Adipose tissue (tissue), 3 donors: Measurements from ENCODE around the gene FDX2. TPM values are rescaled to one million over a fixed set of nuclear protein-coding genes. Genes with fewer than 3 reads are reported as not detected.

Experiments
- H3K27ac ChIP-seq: one replicate; pipeline ENCODE4 v1.5.1; 2013; ENCODE audit warnings: low read depth, low read length
- WGBS, 3 donors: extraction: QIAGEN DNeasy Blood & Tissue Kit; methylation state at CpG; one replicate each; pipeline ENCODE4 v1.1.7; 2013; 5-methylcytosine and 5-hydroxymethylcytosine counted together
- polyA plus RNA-seq, 3 donors: library from polyadenylated mRNA; stranded (reverse); fragments of 200-250 nt; gene quantifications; one replicate each; pipeline ENCODE4 v1.2.3, GENCODE V29; 2013
- donor health status: healthy with polysubstance abuse.
- donor health status: Bipolar disorder and iron deficiency.
- donor health status: healthy.

The FDX2 gene
- polyA plus RNA-seq, 3 donors: 13.0 to 22.5 (median 19.1) TPM

DNA sequence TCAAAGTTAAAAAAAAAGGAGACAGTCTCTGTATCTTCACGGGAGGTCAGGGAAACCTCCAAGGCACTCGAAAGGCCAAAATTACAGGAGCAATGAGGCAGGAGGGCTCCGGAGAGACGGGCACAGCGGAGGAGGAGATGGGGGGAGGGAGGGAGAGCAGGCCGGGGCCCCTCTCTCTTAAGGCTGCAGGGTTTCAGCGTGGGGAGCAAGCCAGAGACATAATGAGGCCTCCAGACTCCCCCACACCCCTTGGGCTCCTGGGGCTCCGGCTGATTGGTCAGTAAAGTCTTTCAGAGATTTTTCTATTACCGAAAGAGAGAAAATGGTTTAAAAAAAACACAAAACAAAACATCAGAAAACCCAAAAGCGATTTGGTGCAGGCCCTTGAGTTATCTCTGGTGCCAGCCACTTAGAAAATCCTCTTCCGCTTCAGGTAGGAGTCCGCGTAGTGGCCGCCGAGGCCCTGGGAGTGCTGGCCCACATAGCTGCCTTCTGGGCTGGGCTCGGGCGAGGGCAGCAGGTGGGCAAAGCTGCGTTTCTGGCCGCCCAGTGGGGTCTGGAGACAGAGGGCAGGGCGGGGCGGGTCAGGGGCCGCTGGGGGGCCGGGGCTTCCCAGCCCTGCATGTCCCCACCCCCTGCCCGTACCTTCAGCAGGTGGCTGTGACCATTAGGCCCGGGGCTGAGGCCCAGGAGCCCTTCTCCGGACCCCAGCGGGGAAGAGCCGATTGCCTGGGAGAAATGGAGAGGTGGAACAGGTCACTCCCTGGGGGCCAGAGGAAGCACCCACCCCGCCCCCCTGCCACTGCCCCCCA is 1.4 kb upstream of the FDX2 start:
- 84 to 87% (median 85%) methylated on average over 29 of the region's 29 CpGs for WGBS, 3 donors
- H3K27ac ChIP-seq: no peak overlapping the region

DNA sequence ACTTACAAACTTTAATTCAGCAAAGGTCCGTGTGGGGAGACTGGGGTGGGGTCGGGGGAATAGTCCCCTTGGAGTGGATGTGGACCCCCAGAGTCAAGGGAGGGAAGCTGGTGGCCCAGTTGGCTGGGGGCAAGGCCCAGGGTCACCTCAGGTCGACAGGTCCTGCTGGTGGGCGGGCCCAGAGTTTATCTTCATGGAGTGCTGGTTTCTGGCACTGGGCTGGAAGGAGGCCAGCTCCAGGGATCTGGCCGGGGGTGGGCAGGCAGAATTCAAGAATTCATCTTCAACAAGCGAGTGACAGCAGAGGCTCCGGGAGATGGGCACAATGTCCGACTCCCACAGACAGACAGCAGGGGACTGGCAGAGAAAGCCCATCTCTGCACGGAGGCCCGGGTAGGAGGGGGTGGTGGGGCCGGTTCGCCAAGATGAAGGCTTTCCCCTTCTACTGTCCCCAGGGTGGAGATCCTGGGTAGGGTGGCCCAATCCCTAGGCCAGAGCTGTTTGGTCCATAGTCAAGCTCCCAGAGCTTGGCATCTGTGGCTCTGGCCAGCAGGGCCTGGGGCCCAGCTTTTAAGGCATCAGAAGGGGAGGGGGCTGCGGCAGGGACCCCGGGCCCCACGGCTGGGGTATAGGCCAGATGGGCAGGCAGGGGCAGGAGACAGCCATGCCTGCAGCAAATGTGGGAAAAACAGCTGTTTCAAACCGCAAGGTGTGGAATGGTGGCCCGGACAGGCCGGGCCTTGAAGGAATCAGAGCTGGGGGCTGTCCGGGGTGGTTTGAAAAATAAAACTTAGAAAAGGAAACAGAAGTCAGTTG is 622 bp upstream of the FDX2 start:
- WGBS, 3 donors: 66 to 71% (median 70%) methylated on average over 18 to 19 of the region's 19 CpGs
- no peak overlapping the region for H3K27ac ChIP-seq

DNA sequence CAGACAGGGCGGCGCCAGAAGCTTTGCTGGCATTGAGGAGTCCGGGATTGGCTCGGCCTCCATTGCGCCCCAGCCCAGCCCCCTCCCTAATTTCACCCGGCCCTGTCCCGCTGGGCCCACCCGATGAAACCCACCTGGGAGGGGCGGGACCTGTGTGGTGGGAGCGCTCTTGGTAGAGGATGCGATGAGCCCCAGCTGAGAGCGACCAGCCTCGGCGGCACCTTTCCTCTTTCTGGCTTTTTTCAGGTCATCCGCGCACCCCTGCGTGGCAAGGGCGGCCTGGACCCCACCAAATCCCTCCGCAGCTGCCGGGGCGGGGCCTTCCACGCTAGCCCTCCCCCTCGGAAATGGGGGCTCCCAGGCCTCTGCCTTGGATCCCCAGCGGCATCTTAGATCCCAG is 6.4 kb downstream of the FDX2 start, which contains the start of gene ZGLP1:
ZGLP1 (minus strand) TSS at position 393 of the 400 bp plus-strand sequence.
- 93 to 97% (median 94%) methylated on average over 23 to 24 of the region's 24 CpGs for WGBS, 3 donors
- H3K27ac ChIP-seq: no peak within 1 kb of the TSS

DNA sequence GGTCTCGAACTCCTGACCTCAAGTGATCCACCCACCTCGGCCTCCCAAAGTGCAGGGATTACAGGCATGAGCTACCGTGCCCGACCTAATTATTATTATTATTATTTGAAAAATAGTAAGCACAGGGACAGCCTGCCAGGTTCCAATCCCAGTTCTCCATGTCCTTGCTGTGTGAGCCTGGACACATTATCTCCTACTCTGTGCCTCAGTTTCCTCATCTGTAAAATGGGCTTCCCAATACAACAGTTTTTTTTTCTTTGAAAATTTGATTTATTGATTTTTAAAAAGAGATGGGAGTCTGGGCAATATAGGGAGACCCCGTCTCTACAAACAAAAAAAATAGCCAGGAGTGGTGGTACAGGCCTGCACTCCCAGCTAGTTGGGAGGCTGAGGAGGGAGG is 9.5 kb downstream of the FDX2 start:
- no peak overlapping the region for H3K27ac ChIP-seq
- 89 to 90% (median 90%) methylated on average over 5 of the region's 5 CpGs for WGBS, 3 donors

DNA sequence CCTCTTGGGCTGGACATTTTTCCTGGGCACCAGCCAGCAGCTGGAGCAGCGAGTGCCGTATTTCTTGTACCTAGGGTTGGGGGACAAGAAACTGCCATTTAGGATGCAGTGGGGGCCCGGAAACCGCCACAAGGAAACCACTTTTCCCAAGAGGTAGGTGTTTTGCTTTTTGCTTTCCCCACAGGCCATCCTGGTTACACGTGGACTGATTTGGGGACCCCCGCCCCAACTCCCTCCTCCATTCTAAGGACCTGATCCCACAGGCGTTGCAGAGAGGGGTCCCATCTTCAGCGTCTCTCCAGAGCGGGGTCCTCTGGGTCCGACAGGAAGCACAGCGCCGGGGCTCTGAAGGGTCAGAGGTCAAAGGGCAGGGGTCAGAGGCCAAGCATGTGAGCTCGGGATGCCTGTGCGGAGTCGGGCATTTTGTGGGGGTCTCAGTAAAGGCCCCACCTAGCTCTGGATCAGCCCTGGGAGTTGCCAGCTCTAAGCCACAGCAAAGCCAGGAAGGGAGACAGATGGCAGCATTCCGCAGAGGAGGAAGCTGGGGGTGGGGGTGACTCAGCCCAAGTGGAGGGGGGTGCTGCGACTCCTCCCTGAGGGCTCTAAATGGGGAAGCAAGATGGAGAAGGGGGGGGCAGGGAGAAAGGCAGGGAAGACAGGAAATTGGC is 10.5 kb downstream of the FDX2 start:
- no peak overlapping the region for H3K27ac ChIP-seq
- 60 to 84% (median 62%) methylated on average over 16 to 17 of the region's 17 CpGs for WGBS, 3 donors

DNA sequence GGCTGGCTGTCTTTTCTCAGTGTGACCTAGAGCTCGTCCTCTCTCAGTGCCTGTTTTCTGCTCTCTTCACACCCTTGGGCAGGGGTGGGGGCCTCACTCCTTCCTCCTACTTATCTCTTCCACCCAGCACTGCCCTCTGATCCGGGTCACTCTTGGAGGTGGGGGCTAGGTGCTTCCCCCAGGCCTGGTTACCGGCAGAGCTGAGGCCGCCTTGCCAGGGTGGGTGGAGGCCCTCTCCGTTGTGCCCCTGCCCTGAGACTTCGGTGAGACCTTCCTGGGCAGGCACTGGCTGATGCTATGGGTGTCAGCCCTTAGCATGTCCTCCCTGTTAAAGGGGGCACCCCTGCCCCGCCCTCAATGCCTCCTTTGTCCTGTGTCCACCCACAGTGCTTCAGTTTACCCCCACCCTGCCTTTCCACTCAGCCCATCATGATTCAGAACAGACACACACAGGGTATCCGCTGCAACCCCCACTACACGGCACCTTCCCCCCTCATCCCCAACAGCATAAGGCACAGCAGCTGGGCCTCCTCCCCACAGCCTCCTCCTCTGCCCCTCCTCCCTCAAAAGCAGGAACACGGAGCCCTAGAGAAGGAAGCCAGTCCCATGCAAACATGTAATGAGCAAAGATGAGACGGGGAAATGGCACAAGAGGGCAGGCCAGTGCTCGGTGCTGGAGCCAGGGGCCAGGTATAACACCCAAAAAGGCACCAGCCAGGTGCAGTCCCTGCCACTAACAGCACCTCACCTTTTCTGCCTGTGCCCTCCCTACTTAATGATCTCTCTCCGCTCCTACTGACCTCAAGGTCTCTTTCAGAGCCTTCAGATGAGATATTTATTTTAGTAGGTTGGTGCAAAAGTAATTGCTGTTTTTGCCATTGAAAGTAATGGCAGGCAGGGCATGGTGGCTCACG is 16.0 kb downstream of the FDX2 start:
- 31 to 40% (median 36%) methylated on average over 14 of the region's 14 CpGs for WGBS, 3 donors
- H3K27ac ChIP-seq: no peak overlapping the region

DNA sequence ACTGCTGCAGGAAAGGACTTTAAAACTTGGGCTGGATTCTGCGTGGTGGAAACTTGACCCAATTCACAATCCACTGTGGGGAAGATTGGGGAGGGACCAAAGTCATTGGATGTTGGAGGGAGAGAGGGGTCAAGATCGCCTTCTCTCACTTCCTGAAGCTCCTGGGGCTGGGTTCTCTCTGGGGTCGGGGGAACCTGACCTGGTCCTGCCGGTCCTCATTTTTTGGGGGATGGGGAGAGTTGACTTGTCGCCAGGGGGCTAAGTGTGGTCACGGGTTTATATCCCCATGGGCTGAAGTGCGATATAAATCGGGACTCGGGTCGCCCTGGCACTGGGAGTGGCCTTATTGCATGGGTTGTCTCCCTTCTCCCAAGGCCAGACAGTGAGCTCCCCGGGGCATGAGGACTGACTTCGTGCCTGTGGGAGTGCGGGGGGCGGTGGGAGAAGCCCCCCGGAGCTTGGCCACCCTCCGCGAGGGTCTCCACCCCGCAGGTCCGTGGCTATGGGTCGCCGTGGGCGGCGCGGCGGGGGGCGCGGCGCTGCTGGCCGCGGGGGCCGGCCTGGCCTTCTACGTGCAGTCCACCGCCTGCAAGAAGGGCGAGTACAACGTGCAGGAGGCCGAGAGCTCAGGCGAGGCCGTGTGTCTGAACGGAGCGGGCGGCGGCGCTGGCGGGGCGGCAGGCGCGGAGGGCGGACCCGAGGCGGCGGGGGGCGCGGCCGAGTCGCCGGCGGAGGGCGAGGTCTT is 19.8 kb downstream of the FDX2 start:
- H3K27ac ChIP-seq: no peak overlapping the region
- 5 to 15% (median 9%) methylated on average over 52 to 58 of the region's 58 CpGs for WGBS, 3 donors

DNA sequence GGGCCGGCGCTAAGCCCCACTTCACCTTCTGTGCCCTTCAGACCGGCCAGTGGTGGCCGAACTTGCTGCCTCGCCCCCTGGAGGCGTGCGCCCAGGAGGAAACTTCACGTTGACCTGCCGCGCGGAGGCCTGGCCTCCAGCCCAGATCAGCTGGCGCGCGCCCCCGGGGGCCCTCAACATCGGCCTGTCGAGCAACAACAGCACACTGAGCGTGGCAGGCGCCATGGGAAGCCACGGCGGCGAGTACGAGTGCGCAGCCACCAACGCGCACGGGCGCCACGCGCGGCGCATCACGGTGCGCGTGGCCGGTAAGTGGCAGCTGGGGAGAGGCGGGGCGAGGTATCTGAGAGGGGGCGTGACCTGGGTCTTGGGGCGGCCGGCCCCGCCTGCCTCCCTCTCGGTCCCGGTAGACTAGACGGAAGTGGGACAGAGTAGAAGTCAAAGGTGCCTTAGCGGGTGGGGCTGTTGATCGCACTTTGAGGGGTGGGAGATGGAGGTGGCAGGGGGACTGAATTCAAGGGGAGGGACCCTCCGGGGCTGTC is 20.4 kb downstream of the FDX2 start:
- 1 to 3% (median 2%) methylated on average over 48 of the region's 48 CpGs for WGBS, 3 donors
- H3K27ac ChIP-seq: no peak overlapping the region

DNA sequence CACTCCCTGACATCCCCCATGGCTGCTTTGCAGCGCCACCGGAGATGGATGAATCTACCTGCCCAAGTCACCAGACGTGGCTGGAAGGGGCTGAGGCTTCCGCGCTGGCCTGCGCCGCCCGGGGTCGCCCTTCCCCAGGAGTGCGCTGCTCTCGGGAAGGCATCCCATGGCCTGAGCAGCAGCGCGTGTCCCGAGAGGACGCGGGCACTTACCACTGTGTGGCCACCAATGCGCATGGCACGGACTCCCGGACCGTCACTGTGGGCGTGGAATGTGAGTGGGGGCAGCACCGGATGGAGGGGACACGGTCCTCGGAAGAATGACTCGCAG is 21.5 kb downstream of the FDX2 start:
- 5 to 18% (median 13%) methylated on average over 25 of the region's 25 CpGs for WGBS, 3 donors
- H3K27ac ChIP-seq: no peak overlapping the region

DNA sequence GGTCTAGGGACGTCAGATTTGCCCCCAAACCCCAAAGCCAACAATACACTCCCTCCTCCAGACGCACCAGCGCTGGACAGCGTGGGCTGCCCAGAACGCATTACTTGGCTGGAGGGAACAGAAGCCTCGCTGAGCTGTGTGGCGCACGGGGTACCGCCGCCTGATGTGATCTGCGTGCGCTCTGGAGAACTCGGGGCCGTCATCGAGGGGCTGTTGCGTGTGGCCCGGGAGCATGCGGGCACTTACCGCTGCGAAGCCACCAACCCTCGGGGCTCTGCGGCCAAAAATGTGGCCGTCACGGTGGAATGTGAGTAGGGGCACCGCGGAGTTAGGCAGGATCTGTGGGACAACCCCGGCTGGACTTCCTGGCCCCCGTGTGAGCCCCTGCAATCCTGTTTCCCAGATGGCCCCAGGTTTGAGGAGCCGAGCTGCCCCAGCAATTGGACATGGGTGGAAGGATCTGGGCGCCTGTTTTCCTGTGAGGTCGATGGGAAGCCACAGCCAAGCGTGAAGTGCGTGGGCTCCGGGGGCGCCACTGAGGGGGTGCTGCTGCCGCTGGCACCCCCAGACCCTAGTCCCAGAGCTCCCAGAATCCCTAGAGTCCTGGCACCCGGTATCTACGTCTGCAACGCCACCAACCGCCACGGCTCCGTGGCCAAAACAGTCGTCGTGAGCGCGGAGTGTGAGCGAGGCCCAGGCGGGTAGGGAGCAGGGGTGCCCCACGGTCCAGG is 22.0 kb downstream of the FDX2 start:
- H3K27ac ChIP-seq: no peak overlapping the region
- WGBS, 3 donors: 14 to 33% (median 32%) methylated on average over 49 of the region's 49 CpGs

DNA sequence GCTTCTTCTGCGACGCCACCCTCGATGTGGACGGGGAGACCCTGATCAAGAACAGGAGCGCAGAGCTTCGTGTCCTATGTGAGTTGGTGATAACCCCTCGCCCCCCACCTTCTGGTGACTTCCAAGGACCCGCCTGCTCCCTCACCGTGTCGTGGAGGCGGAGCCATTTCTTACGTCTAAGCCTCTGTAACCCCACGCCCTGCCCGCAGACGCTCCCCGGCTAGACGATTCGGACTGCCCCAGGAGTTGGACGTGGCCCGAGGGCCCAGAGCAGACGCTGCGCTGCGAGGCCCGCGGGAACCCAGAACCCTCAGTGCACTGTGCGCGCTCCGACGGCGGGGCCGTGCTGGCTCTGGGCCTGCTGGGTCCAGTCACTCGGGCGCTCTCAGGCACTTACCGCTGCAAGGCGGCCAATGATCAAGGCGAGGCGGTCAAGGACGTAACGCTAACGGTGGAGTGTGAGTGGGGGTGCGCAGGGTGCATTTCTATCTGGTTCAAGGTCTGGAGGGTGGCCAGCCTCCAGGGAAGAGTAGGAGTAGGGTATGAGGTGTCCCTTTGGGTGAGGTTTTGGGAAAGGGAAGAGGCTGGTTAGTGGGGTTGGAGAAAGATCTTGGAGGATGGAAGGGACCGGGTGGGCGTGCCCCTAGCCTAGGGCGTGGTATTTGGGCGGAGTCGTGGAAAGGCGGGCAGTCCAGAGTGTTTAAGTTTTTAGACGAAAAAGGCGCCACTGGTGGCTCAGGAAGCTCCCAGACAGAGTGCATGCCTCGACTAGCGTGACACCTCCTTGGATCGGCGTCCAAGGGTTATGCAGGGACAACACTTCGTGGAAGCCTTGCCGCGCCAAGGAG is 22.8 kb downstream of the FDX2 start:
- no peak overlapping the region for H3K27ac ChIP-seq
- WGBS, 3 donors: 10 to 26% (median 19%) methylated on average over 56 of the region's 56 CpGs

DNA sequence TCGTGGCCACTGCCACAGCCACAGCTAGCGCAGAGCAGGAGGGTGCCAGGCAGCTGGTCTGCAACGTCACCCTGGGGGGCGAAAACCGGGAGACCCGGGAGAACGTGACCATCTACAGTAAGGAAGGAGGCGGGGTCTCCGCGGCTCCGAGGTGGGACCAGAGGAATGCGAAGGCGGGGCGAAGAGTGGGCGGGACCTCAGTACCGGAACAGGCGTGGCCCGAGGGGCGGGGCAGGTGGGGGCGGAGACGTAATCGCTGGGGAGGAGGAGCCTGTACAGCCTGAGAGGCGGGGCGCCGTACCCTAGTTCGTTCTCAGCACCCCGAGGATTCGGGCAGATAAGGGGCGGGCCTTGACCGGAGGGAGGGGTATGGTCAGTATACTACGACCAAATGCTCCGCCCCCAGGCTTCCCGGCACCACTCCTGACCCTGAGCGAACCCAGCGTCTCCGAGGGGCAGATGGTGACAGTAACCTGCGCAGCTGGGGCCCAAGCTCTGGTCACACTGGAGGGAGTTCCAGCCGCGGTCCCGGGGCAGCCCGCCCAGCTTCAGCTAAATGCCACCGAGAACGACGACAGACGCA is 23.5 kb downstream of the FDX2 start:
- 1 to 2% (median 2%) methylated on average over 39 to 45 of the region's 45 CpGs for WGBS, 3 donors
- H3K27ac ChIP-seq: no peak overlapping the region

DNA sequence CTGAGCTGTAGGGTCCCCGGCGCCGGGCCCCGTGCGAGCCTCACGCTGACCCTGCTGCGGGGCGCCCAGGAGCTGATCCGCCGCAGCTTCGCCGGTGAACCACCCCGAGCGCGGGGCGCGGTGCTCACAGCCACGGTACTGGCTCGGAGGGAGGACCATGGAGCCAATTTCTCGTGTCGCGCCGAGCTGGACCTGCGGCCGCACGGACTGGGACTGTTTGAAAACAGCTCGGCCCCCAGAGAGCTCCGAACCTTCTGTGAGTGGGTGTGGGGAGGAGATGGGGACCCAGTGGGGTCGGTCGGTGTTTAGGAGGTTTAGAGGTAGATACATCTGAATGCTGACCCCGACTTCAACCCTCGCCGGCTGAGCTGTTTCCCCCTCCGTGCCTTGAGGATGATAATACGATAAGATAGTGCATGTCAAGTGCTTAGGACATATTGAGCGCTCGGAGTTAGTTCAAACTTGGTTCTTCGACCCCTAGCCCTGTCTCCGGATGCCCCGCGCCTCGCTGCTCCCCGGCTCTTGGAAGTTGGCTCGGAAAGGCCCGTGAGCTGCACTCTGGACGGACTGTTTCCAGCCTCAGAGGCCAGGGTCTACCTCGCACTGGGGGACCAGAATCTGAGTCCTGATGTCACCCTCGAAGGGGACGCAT is 24.1 kb downstream of the FDX2 start:
- H3K27ac ChIP-seq: no peak overlapping the region
- WGBS, 3 donors: 1 to 2% (median 1%) methylated on average over 49 of the region's 49 CpGs

DNA sequence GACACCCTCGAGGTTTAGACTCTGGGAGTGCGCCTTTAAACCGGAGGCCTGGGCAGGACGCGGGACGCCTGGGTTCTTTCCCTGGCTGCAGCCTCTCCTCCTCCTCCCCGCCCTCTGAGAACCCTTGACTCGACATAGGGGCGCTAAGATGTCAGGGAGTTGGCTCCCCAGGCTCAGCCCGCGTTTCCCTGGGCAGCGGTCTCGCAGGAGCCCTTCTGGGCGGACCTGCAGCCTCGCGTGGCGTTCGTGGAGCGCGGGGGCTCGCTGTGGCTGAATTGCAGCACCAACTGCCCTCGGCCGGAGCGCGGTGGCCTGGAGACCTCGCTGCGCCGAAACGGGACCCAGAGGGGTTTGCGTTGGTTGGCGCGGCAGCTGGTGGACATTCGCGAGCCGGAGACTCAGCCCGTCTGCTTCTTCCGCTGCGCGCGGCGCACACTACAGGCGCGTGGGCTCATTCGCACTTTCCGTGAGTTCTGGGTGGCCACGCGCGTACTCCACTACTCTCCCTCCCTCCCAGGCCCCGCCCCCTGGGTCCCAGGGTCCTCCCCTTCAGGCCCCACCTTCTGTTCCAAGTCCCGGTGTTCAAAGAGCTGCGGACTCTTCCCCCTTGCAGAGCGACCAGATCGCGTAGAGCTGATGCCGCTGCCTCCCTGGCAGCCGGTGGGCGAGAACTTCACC is 24.8 kb downstream of the FDX2 start:
- WGBS, 3 donors: 1% methylated on average over 56 to 57 of the region's 57 CpGs
- no peak overlapping the region for H3K27ac ChIP-seq
